ENCODE results near the gene DTNBP1. TPM values are rescaled to one million over a fixed set of nuclear protein-coding genes. Genes with fewer than 3 reads are reported as not detected.

The DTNBP1 gene
- total RNA-seq, 1 donor from 2014 or later = 18.2 TPM

GRCh38 chr6:15689586-15690482, 27.0 kb upstream of the DTNBP1 start:
- DNase-seq (ENCODE audit: extremely low spot score in 2 of 2) = no peak
- Histone ChIP-seq H3K27ac (peak overlapping the region; percentile 25), H3K27me3 (no peaks in the 10 kb centered on the region), H3K36me3 (no peaks in the 10 kb centered on the region), H3K4me3 (no peak overlapping the region), H3K4me1 (peaks cover 11% of the 10 kb centered on the region), H3K9me3 (no peaks in the 10 kb centered on the region)
- TF ChIP-seq POLR2A (IDR thresholded peaks at IDR 0.05) (no peak), CTCF (IDR thresholded peaks at IDR 0.05) (no peak), POLR2AphosphoS5 (IDR thresholded peaks at IDR 0.05; ENCODE audit: insufficient read depth in 1 of 2, low read depth in 1 of 2) (no peak)
- intact Hi-C loops (cut with DNase I) = loop anchor here (5.0 to 10.0 kb wide), 2 partner anchors 435 to 517 kb away; partner anchors contain the start of gene MYLIP

- TF ChIP-seq POLR2A (IDR thresholded peaks at IDR 0.05) (no peak), CTCF (IDR thresholded peaks at IDR 0.05) (no peak), POLR2AphosphoS5 (IDR thresholded peaks at IDR 0.05; ENCODE audit: insufficient read depth in 1 of 2, low read depth in 1 of 2) (no peak)
- H3K27ac ChIP-seq = no peak overlapping the region
- intact Hi-C loops (cut with DNase I) = no loop called here
- no peaks in the 10 kb centered on the region for H3K9me3 ChIP-seq
- H3K27me3 ChIP-seq = no peaks in the 10 kb centered on the region
- no peak for DNase-seq (ENCODE audit: extremely low spot score in 2 of 2)
- peaks cover 6% of the 10 kb centered on the region for H3K4me1 ChIP-seq
- H3K4me3 ChIP-seq = no peak overlapping the region
- H3K36me3 ChIP-seq = no peaks in the 10 kb centered on the region
Observed at GRCh38 chr6:15685619-15686018, 22.8 kb upstream of the DTNBP1 start.

GRCh38 chr6:15682965-15683822, 20.4 kb upstream of the DTNBP1 start:
- no peak for TF ChIP-seq POLR2AphosphoS5 (IDR thresholded peaks at IDR 0.05; ENCODE audit: insufficient read depth in 1 of 2, low read depth in 1 of 2)
- TF ChIP-seq CTCF (IDR thresholded peaks at IDR 0.05) = no peak
- TF ChIP-seq POLR2A (IDR thresholded peaks at IDR 0.05) = no peak
- no peaks in the 10 kb centered on the region for H3K27me3 ChIP-seq
- H3K36me3 ChIP-seq = no peaks in the 10 kb centered on the region
- no peaks in the 10 kb centered on the region for H3K9me3 ChIP-seq
- no peak for DNase-seq (ENCODE audit: extremely low spot score in 2 of 2)
- H3K4me1 ChIP-seq = no peaks in the 10 kb centered on the region
- intact Hi-C loops (cut with DNase I) = no loop called here
- H3K27ac ChIP-seq = no peak overlapping the region
- H3K4me3 ChIP-seq = no peak overlapping the region

GRCh38 chr6:15681946-15682345, 19.1 kb upstream of the DTNBP1 start:
- Histone ChIP-seq H3K4me1 (no peaks in the 10 kb centered on the region), H3K9me3 (no peaks in the 10 kb centered on the region), H3K36me3 (no peaks in the 10 kb centered on the region), H3K27ac (no peak overlapping the region), H3K27me3 (no peaks in the 10 kb centered on the region), H3K4me3 (no peak overlapping the region)
- no peak for DNase-seq (ENCODE audit: extremely low spot score in 2 of 2)
- TF ChIP-seq CTCF (IDR thresholded peaks at IDR 0.05) (no peak), POLR2AphosphoS5 (IDR thresholded peaks at IDR 0.05; ENCODE audit: insufficient read depth in 1 of 2, low read depth in 1 of 2) (no peak)
- intact Hi-C loops (cut with DNase I) = no loop called here

Data from vagina (tissue), 2 donors.